Stimulated activated CD8-positive, alpha-beta memory T cell treated with anti-CD3 and anti-CD28 coated beads, Interleukin-4, amount 100 ng/mL, for 48 hours (primary cell): Measurements from ENCODE around the gene HBG2.

ENCODE experiments used
- DNase-seq: peaks from one replicate; pipeline ENCODE4 v3.0.0-alpha.2; 2020

Gene HBG2

DNA sequence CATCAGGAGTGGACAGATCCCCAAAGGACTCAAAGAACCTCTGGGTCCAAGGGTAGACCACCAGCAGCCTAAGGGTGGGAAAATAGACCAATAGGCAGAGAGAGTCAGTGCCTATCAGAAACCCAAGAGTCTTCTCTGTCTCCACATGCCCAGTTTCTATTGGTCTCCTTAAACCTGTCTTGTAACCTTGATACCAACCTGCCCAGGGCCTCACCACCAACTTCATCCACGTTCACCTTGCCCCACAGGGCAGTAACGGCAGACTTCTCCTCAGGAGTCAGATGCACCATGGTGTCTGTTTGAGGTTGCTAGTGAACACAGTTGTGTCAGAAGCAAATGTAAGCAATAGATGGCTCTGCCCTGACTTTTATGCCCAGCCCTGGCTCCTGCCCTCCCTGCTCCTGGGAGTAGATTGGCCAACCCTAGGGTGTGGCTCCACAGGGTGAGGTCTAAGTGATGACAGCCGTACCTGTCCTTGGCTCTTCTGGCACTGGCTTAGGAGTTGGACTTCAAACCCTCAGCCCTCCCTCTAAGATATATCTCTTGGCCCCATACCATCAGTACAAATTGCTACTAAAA is 27.8 kb downstream of the HBG2 start, which contains the start of gene HBB:
Gene HBB, minus strand, starts transcription at position 340 of the 579 bp plus-strand sequence. Its CDS starts 50 bp downstream, at position 290.
- DNase-seq, result no peak

DNA sequence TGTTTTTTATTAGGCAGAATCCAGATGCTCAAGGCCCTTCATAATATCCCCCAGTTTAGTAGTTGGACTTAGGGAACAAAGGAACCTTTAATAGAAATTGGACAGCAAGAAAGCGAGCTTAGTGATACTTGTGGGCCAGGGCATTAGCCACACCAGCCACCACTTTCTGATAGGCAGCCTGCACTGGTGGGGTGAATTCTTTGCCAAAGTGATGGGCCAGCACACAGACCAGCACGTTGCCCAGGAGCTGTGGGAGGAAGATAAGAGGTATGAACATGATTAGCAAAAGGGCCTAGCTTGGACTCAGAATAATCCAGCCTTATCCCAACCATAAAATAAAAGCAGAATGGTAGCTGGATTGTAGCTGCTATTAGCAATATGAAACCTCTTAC is 29.1 kb downstream of the HBG2 start:
- no peak for DNase-seq

DNA sequence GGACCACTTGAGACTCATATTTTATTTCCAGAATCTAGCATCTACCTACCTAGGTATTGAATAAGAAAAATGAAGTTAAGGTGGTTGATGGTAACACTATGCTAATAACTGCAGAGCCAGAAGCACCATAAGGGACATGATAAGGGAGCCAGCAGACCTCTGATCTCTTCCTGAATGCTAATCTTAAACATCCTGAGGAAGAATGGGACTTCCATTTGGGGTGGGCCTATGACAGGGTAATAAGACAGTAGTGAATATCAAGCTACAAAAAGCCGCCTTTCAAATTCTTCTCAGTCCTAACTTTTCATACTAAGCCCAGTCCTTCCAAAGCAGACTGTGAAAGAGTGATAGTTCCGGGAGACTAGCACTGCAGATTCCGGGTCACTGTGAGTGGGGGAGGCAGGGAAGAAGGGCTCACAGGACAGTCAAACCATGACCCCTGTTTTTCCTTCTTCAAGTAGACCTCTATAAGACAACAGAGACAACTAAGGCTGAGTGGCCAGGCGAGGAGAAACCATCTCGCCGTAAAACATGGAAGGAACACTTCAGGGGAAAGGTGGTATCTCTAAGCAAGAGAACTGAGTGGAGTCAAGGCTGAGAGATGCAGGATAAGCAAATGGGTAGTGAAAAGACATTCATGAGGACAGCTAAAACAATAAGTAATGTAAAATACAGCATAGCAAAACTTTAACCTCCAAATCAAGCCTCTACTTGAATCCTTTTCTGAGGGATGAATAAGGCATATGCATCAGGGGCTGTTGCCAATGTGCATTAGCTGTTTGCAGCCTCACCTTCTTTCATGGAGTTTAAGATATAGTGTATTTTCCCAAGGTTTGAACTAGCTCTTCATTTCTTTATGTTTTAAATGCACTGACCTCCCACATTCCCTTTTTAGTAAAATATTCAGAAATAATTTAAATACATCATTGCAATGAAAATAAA is 29.8 kb downstream of the HBG2 start:
- DNase-seq, result no peak

DNA sequence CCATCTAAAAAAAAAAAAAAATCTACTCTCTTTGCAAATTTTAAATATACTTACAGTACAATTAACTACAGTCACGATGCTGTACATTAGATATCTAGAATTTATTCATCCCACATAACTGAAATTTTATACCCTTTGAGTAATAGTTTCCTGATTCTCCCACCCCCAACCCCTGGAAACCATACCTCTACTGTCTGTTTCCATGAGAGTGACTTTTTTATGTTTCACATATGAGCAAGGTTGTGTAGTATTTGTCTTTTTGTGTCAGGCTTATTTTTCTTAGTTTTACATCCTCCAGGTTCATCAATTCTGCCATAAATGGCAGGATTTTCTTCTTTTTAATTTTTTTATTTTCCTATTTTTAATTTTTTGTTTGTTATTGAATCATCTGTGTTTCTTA is 30.9 kb downstream of the HBG2 start:
- no peak for DNase-seq

DNA sequence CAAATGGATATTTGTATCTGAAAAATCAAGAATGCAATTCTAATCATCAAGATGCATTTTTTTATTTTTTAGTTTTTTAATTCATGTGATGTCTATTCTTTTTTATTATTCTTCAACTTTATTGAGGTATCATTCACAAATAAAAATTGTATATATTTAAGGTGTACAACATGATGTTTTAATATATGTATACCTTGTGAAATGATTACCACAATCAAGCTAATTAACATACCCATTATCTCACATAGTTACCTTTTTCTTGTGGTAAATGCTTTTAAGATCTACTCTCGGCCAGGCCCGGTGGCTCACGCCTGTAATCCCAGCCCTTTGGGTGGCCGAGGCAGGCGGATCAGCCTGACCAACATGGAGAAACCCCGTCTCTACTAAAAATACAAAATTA is 31.4 kb downstream of the HBG2 start:
- no peak for DNase-seq

DNA sequence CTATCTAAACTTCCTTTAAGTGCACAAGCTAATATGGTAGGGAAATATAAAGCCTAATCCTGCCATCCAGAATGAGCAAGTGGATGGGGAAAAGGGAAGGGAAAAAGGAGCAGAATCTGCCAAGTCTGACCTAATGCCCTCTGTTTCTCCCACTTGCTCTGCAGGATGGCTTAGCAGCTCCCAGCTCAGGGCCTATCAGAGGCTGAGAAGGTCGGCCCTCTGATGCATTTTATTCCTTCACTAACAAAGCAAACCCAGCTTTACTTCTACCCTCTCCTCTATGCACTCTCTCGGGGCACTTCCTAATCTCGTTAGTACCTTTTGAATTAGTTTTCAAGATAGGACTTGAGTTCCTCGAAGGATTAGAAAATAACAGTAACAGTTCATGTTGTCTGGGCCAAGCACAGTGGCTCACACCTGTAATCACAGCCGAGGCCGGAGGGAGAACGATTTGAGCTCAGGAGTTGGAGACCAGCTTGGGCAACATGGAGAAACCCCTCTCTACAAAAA is 44.1 kb downstream of the HBG2 start:
- no peak for DNase-seq

DNA sequence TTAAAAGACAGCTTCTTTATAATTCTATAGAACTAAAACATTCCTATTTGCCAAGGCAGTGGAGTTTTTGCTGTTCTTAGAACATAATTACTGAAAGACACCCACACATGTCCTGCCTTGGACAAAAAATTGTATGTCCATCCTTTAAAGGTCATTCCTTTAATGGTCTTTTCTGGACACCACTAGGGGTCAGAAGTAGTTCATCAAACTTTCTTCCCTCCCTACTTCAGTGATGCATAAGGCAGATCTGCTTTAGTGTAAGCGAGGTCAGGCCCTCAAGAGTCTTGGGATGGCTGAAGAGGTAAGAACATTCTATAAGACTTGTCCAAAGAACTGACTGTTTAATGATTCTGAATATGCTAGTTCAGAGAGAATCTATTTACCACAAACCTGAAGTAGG is 49.8 kb downstream of the HBG2 start:
- no peak for DNase-seq

DNA sequence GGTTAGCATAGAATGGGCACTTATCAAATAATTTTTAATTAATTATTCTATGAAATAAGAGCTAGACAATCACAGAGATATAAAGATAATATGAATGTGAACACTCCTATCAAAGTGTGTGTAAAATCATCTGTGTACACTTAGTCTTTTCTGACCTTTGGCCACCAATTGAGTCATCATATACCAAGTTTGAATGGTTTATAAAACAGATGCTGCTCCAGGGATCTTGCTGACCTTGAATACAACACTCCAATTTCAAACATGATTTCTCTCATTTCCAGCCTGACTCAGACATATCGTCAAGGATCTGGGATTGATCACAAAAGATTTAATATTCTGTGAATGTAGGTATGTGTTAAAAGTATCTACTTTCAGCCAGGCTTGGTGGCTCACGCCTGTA is 51.2 kb downstream of the HBG2 start:
- DNase-seq, result no peak
